ENCODE data around the gene GAST.
A peak's percentile ranks its signal among the peaks of the same experiment; 100 is the strongest.

The GAST gene

GRCh38 chr17:41738077-41738800 lies 26.1 kb downstream of the GAST start:
- peak; percentile 99 for TF ChIP-seq CTCF (IDR thresholded peaks at IDR 0.05; ENCODE audit: control insufficient read depth, extremely low read depth, insufficient read depth)
- no peak overlapping the region for H3K4me3 ChIP-seq (ENCODE audit: low read depth, low read length)
- peak; percentile 45 for DNase-seq (ENCODE audit: low read depth)

DNA sequence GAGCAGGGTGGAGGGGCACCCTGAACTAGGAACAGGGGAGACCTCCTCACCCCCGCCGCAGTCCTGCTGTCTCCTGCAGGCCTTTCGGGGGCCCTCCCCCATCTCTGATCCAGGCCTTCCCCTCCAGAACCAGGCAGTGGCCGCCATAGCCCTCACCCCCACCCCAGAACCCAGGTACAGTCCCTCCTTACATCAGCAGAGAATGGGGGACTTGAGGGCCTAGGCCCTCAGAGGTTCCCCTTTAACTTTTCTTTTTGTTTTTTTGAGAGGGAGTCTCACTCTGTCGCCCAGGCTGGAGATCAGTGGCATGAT lies 26.6 kb downstream of the GAST start:
- no peak for DNase-seq (ENCODE audit: low read depth)
- no peak overlapping the region for H3K4me3 ChIP-seq (ENCODE audit: low read depth, low read length)
- TF ChIP-seq CTCF (IDR thresholded peaks at IDR 0.05; ENCODE audit: control insufficient read depth, extremely low read depth, insufficient read depth), result no peak

DNA sequence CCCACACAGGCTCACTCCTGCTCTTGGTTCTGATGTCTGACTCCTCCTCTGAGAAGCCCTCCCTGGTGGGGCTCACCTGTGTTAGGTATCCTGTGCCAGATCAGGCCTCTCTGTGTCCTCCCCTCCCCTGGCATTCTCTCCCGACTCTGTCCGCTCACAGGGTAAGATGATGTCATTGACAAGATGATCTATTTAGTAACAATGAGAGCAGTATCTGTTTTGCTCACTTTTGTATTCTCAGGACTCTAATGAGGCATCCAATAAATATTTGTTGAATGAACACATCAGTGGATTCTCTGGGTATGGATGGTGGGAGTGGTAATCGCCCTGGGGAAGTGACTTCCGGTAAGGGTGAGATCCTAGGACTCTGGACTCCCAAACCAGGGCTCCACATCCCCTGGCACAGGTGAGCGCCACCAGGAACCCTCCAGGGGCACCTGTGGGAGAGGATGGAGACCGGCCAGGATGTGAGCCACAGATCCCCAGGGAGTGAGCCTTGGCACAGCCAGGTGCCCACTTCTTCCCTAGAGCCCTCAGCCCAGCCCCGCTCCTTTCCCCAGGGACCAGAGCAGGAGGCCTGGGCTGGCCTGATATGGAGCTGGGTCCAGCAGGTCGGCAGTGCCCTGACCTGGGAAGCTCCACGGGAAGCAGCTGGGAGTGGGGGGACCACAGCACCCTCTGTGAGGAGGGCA lies 27.7 kb downstream of the GAST start:
- DNase-seq (ENCODE audit: low read depth), result no peak
- TF ChIP-seq CTCF (IDR thresholded peaks at IDR 0.05; ENCODE audit: control insufficient read depth, extremely low read depth, insufficient read depth), result no peak
- H3K4me3 ChIP-seq (ENCODE audit: low read depth, low read length), result no peak overlapping the region

DNA sequence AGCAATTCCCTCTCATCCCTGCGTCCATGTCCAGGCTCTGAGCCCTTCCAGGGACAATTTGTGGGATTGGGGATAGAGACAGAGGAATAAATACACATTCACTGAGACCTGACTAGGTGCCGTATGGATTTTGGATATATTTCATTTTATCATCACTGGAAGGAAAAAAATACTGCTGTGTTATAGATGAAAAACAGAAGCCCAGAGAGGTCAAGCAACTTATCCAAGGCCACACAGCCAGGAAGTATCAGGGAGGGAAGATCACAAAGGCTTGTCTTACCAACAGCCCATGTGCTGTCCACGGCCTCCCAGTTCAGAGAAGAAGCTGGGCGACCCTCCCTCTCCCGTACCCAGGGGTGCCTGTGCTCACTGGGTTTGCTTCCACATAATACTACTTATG lies 28.4 kb downstream of the GAST start:
- DNase-seq (ENCODE audit: low read depth), result no peak
- no peak overlapping the region for H3K4me3 ChIP-seq (ENCODE audit: low read depth, low read length)
- no peak for TF ChIP-seq CTCF (IDR thresholded peaks at IDR 0.05; ENCODE audit: control insufficient read depth, extremely low read depth, insufficient read depth)

GRCh38 chr17:41741709-41742108 lies 29.6 kb downstream of the GAST start:
- no peak for TF ChIP-seq CTCF (IDR thresholded peaks at IDR 0.05; ENCODE audit: control insufficient read depth, extremely low read depth, insufficient read depth)
- DNase-seq (ENCODE audit: low read depth), result no peak

GRCh38 chr17:41748275-41748674 lies 36.1 kb downstream of the GAST start:
- H3K4me3 ChIP-seq (ENCODE audit: low read depth, low read length), result no peak overlapping the region
- TF ChIP-seq CTCF (IDR thresholded peaks at IDR 0.05; ENCODE audit: control insufficient read depth, extremely low read depth, insufficient read depth), result no peak
- DNase-seq (ENCODE audit: low read depth), result no peak

More at GRCh38 chr17:41741709-41742108, 29.6 kb downstream of the GAST start:
- H3K4me3 ChIP-seq (ENCODE audit: low read depth, low read length), result no peak overlapping the region
